CD14-positive monocyte (primary cell): ENCODE data around the gene PTGS1. TPM values are rescaled to one million over a fixed set of nuclear protein-coding genes. Genes with fewer than 3 reads are reported as not detected.

Experiments
- DNase-seq, 3 donors: peaks; one replicate each; pipeline ENCODE4 v3.0.0-alpha.2; 2011 to 2022
- H2AFZ ChIP-seq: 2 replicates; pipeline ENCODE4 v1.6.0; 2012; ENCODE audit warnings: mild to moderate bottlenecking, low read depth, low read length, inconsistent platforms; ENCODE audit not compliant: insufficient read depth, poor library complexity, severe bottlenecking
- H3K27ac ChIP-seq, 2 donors: 1 replicate in 1 of 2; 2 replicates in 1 of 2; pipeline ENCODE4 v1.5.1; 2012 to 2013; ENCODE audit warnings: low read length in 2 of 2, control low read depth in 1 of 2, inconsistent platforms in 1 of 2, low read depth in 1 of 2, mild to moderate bottlenecking in 1 of 2
- H3K27me3 ChIP-seq, 2 donors: one replicate each; pipeline versions ENCODE4 v1.6.0 to v1.6.1; 2011 to 2013; ENCODE audit warnings: low read length in 2 of 2; ENCODE audit not compliant: control insufficient read depth in 2 of 2, insufficient read depth in 2 of 2
- H3K36me3 ChIP-seq, 2 donors: replicated peaks in 1 of 2; 1 replicate in 1 of 2; 2 replicates in 1 of 2; pipeline versions ENCODE4 v1.5.1 to v1.6.1; 2012 to 2013; ENCODE audit warnings: low read length in 2 of 2, control low read depth in 1 of 2, inconsistent platforms in 1 of 2, mild to moderate bottlenecking in 1 of 2; ENCODE audit not compliant: insufficient read depth in 2 of 2, control insufficient read depth in 1 of 2
- H3K4me1 ChIP-seq, 2 donors: 1 replicate in 1 of 2; 2 replicates in 1 of 2; pipeline versions ENCODE4 v1.5.1 to v1.6.1; 2012 to 2013; ENCODE audit warnings: low read length in 2 of 2, control low read depth in 1 of 2, inconsistent platforms in 1 of 2, mild to moderate bottlenecking in 1 of 2, moderate library complexity in 1 of 2; ENCODE audit not compliant: insufficient read depth in 2 of 2, control insufficient read depth in 1 of 2
- H3K4me2 ChIP-seq: replicated peaks from 2 replicates; pipeline ENCODE3; 2012; ENCODE audit warnings: low read length, moderate library complexity, mild to moderate bottlenecking; ENCODE audit not compliant: poor library complexity, severe bottlenecking; ENCODE audit errors: extremely low read depth
- H3K4me3 ChIP-seq, 3 experiments: fragments of 200-600 bp in 1 of 3; sonication (generic) in 1 of 3; replicated peaks in 1 of 3; 1 replicate in 2 of 3; 2 replicates in 1 of 3; pipeline ENCODE4 v1.5.1; 2011 to 2013; ENCODE audit warnings: low read length in 3 of 3, mild to moderate bottlenecking in 3 of 3, control low read depth in 2 of 3, low read depth in 2 of 3, inconsistent platforms in 1 of 3, moderate library complexity in 1 of 3
- H3K79me2 ChIP-seq: 2 replicates; pipeline ENCODE4 v1.6.0; 2012; ENCODE audit warnings: mild to moderate bottlenecking, control low read depth, inconsistent platforms, low read length, moderate library complexity; ENCODE audit not compliant: insufficient read depth
- H3K9ac ChIP-seq: 2 replicates; pipeline ENCODE4 v1.6.0; 2017; ENCODE audit warnings: low read length, mild to moderate bottlenecking; ENCODE audit not compliant: insufficient read depth, poor library complexity, severe bottlenecking
- H3K9me3 ChIP-seq, 2 donors: replicated peaks in 1 of 2; 1 replicate in 1 of 2; 2 replicates in 1 of 2; pipeline versions ENCODE4 v1.5.1 to v1.6.1; 2012 to 2013; ENCODE audit warnings: low read length in 2 of 2, control low read depth in 1 of 2; ENCODE audit not compliant: control insufficient read depth in 1 of 2, insufficient read depth in 1 of 2
- H4K20me1 ChIP-seq: 2 replicates; pipeline ENCODE4 v1.6.0; 2012; ENCODE audit warnings: mild to moderate bottlenecking, low read length, control low read depth, moderate library complexity; ENCODE audit not compliant: insufficient read depth
- H3K27ac Mint-ChIP-seq, 7 donors: one replicate each; pipeline ENCODE4 v1.8.0; 2020; ENCODE audit warnings: mild to moderate bottlenecking in 7 of 7, mixed read lengths in 7 of 7, moderate library complexity in 6 of 7, inconsistent platforms in 2 of 7
- H3K27me3 Mint-ChIP-seq, 3 donors: one replicate each; pipeline ENCODE4 v1.8.0; 2021 to 2022; ENCODE audit warnings: low read depth in 3 of 3, mild to moderate bottlenecking in 3 of 3, mixed read lengths in 3 of 3, moderate library complexity in 3 of 3, inconsistent platforms in 1 of 3
- H3K36me3 Mint-ChIP-seq, 2 donors: one replicate each; pipeline ENCODE4 v1.8.0; 2020; ENCODE audit warnings: mixed read lengths in 2 of 2, inconsistent platforms in 1 of 2, mild to moderate bottlenecking in 1 of 2
- H3K4me1 Mint-ChIP-seq: one replicate; pipeline ENCODE4 v1.8.0; 2020; ENCODE audit warnings: mild to moderate bottlenecking, mixed read lengths
- H3K4me3 Mint-ChIP-seq, 2 donors: one replicate each; pipeline ENCODE4 v1.8.0; 2020; ENCODE audit warnings: mild to moderate bottlenecking in 2 of 2, mixed read lengths in 2 of 2, moderate library complexity in 1 of 2
- H3K9me3 Mint-ChIP-seq, 7 donors: one replicate each; pipeline ENCODE4 v1.8.0; 2020 to 2022; ENCODE audit warnings: mixed read lengths in 7 of 7, mild to moderate bottlenecking in 6 of 7, moderate library complexity in 6 of 7, inconsistent platforms in 2 of 7
- CTCF ChIP-seq: fragments of 200-600 bp; IDR thresholded peaks from one replicate; pipeline ENCODE4 v1.8.0; 2022; ENCODE audit warnings: antibody characterized with exemption, mild to moderate bottlenecking
- WGBS: methylation state at CpG from one replicate; pipeline ENCODE4 v1.1.5; 2013; ENCODE audit warnings: missing lambda C conversion rate; ENCODE audit not compliant: insufficient coverage; 5-methylcytosine and 5-hydroxymethylcytosine counted together
- intact Hi-C, 2 donors: fragments of 100-400 bp; cut with micrococcal nuclease; formaldehyde crosslinking; loops; one replicate each; pipeline versions ENCODE4 v1.15.0 to v1.15.1; 2023
- polyA plus RNA-seq, 3 donors: library from polyadenylated mRNA; depleted of rRNA in 1 of 3; unstranded in 2 of 3; stranded (reverse) in 1 of 3; fragments of 300-500 nt in 2 of 3; fragments of >200 nt in 1 of 3; fragmentation: Illumina TruSeq in 2 of 3; gene quantifications; 1 replicate in 2 of 3; 2 replicates in 1 of 3; pipeline ENCODE4 v1.2.3, GENCODE V29; 2012 to 2021

PTGS1 gene
- polyA plus RNA-seq, 3 donors = 17.9 to 27.8 (median 20.5) TPM

GRCh38 chr9:122347348-122348287 lies 23.2 kb upstream of the PTGS1 start:
- Mint-ChIP-seq H3K4me1 (peaks cover 16% of the 10 kb centered on the region), H3K4me3 (peak overlapping the region; percentile 82 to 92), H3K27me3 (peaks cover 32 to 45% (median 38%) of the 10 kb centered on the region in 3 donors), H3K27ac (peak overlapping the region in 1 of 7 donors; percentile 3), H3K9me3 (peaks cover under 1 to 2% (median 2%) of the 10 kb centered on the region in 7 donors), H3K36me3 (peaks cover 3 to 4% of the 10 kb centered on the region in 2 donors)
- no peak for DNase-seq
- no peak overlapping the region for H3K27ac ChIP-seq
- peak overlapping the region; percentile 39 to 76 (median 44) for H3K4me3 ChIP-seq
- H3K9me3 ChIP-seq = peaks cover 0 to 2% of the 10 kb centered on the region in 2 donors
- peak overlapping the region; percentile 80 for H3K4me2 ChIP-seq
- peaks cover 0 to 30% of the 10 kb centered on the region in 2 donors for H3K27me3 ChIP-seq
- H3K9ac ChIP-seq = peak overlapping the region; percentile 60
- intact Hi-C loops = loop anchor here in 1 of 2 donors (2.0 kb wide), 1 partner anchor 247 kb away; no protein-coding TSS in a partner anchor
- peaks cover 9 to 14% of the 10 kb centered on the region in 2 donors for H3K4me1 ChIP-seq
- 49% methylated on average over 6 of the region's 16 CpGs for WGBS
- TF ChIP-seq CTCF = no peak
- H2AFZ ChIP-seq = peak overlapping the region; percentile 83
- H3K36me3 ChIP-seq = no peaks in the 10 kb centered on the region
- no peaks in the 10 kb centered on the region for H4K20me1 ChIP-seq
- H3K79me2 ChIP-seq = no peaks in the 10 kb centered on the region

- Histone ChIP-seq H3K27ac (no peak overlapping the region), H4K20me1 (no peaks in the 10 kb centered on the region), H3K27me3 (peaks cover 0 to 30% of the 10 kb centered on the region in 2 donors), H3K36me3 (no peaks in the 10 kb centered on the region), H2AFZ (peak overlapping the region; percentile 47), H3K4me1 (peaks cover 9 to 14% of the 10 kb centered on the region in 2 donors), H3K4me2 (no peak overlapping the region), H3K9me3 (peaks cover 0 to 7% of the 10 kb centered on the region in 2 donors), H3K79me2 (no peaks in the 10 kb centered on the region), H3K9ac (no peak overlapping the region), H3K4me3 (no peak overlapping the region)
- TF ChIP-seq CTCF = no peak
- 5% methylated on average over 8 of the region's 12 CpGs for WGBS
- peaks cover 32 to 45% (median 38%) of the 10 kb centered on the region in 3 donors for H3K27me3 Mint-ChIP-seq
- peaks cover 16% of the 10 kb centered on the region for H3K4me1 Mint-ChIP-seq
- intact Hi-C loops = no loop called here
- peaks cover 3 to 9% (median 8%) of the 10 kb centered on the region in 7 donors for H3K9me3 Mint-ChIP-seq
- peaks cover 3 to 4% of the 10 kb centered on the region in 2 donors for H3K36me3 Mint-ChIP-seq
- H3K4me3 Mint-ChIP-seq = peak overlapping the region in 1 of 2 donors; percentile 18
- H3K27ac Mint-ChIP-seq = no peak overlapping the region
- DNase-seq = no peak
Observed at GRCh38 chr9:122348288-122348777, 22.5 kb upstream of the PTGS1 start.
